GM19240 (cell line): ENCODE results near the gene RUVBL2.

ENCODE experiments used
- DNase-seq: peaks from one replicate; pipeline ENCODE4 v3.0.0; 2011; ENCODE audit warnings: low spot score; ENCODE audit not compliant: insufficient read length

RUVBL2 gene

DNA sequence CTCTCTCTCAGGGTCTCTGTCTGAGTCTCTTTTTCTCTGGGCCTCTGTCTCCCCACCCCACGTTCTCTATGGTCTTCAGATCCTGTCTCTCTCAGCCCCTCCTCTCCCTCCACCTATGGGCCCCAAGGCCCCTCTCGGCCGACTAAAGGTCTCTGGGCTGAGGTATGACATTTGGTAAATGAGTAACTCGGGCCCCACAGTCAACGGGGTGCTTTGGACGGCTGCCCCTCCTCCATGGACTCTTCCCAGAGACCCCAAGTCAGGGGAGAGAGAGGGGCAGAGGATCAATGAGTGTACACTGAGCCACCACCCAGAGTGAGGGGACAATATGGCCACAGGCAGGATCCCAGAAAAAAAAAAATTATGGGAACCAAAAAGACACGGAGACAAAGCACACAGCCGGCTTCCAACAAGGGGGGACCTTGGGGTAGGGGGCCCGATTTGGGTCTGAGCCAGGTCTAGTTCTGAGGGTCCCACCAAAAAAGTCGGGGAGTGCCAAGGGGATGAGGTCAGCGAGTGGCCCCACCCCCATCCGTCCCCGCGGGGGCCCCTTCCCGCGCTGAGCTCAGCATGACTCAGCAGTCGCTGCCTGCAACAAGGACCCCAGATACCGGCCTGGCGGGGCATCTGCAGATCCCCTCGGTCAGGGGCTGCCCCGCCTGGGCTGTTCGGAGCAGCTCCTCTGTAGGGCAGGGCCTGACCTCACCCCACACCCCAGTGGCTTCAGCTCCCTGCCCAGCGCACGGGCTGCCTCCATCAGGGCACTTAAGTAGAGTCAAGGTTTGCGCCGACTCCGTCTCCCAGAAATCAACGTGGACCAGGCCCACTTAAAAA is 30.1 kb upstream of the RUVBL2 start:
- DNase-seq: peak; percentile 38

DNA sequence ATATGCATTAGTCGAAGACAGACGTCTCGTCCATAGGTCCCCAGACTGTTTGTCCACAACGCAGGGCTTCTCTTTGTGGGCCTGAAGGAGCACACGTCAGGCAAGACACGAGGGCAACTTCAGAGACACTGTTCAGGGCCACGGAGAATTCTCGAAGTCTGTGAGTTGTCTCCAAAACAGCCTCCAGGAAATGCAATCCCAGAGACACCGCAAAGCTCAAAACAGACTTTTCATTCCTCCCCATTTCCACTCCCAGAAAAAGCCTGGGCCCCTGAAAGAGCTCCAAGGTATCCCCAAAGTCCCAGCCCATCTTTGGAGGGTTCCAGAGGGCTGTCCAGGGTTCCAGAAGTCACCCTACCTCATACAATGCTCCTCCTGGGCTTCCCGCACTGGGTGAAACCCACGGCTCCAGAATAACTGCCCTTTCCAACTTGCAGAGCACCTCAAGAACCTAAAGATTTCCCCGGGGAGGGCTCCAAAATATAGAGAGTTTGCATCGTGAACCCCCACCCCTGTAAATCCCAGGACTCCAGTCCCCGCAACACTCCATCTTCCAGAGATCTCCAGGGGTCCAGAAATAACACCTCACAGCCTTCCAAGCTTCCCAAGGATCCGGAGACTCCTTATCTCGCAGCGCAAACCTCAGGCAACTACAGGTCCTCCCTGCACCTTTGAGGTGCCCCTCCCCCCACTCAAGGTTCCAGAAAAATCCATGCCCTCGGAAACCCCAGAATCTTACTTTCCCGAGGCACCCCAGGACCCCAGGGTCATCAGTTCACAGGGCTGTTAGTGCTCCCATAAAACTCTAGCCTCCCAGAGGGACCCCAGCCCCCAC is 29.3 kb upstream of the RUVBL2 start:
- no peak for DNase-seq

DNA sequence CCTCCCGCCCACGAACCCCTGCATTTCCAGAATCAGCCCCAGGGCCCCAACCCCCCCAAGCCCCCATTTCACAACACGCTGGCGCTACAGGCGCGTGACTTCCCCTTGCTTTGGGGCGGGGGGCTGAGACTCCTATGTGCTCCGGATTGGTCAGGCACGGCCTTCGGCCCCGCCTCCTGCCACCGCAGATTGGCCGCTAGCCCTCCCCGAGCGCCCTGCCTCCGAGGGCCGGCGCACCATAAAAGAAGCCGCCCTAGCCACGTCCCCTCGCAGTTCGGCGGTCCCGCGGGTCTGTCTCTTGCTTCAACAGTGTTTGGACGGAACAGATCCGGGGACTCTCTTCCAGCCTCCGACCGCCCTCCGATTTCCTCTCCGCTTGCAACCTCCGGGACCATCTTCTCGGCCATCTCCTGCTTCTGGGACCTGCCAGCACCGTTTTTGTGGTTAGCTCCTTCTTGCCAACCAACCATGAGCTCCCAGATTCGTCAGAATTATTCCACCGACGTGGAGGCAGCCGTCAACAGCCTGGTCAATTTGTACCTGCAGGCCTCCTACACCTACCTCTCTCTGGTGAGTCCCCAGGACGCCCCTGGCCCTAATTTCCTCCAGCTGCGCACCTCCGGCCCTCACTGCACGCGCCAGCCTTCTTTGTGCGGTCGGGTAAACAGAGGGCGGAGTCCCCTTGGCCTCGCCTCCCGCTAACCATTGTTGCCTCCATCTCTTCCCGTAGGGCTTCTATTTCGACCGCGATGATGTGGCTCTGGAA is 28.5 kb upstream of the RUVBL2 start, which contains the start of gene FTL:
TSS of gene FTL (plus strand) at position 270 of the 766 bp plus-strand sequence. CDS start at position 469, 199 bp downstream.
- peak; percentile 90 for DNase-seq

DNA sequence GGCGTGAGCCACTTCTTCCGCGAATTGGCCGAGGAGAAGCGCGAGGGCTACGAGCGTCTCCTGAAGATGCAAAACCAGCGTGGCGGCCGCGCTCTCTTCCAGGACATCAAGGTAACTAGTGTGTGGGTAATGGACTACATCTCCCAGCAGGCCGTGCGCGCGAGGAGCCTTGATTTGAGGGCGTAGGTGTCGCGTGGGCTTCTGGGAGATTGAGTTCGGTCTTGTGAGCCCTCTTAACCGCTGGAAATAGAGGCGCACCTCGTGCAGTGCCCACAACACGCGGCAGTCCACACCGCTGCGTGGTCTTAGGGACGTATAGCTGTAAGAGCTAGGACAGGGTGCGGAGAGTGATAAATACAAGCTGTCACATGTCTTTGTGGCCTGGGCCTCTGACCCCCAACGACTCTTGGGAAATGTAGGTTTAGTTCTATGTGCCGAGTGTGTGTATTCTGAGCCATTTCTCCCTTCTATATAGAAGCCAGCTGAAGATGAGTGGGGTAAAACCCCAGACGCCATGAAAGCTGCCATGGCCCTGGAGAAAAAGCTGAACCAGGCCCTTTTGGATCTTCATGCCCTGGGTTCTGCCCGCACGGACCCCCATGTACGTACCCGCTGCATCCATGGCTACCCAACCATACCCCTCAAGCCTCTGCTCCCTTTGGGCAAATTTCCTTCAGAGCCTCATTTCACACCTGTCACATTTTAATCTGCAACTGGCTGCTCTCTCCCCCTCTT is 27.7 kb upstream of the RUVBL2 start:
- peak; percentile 53 for DNase-seq

DNA sequence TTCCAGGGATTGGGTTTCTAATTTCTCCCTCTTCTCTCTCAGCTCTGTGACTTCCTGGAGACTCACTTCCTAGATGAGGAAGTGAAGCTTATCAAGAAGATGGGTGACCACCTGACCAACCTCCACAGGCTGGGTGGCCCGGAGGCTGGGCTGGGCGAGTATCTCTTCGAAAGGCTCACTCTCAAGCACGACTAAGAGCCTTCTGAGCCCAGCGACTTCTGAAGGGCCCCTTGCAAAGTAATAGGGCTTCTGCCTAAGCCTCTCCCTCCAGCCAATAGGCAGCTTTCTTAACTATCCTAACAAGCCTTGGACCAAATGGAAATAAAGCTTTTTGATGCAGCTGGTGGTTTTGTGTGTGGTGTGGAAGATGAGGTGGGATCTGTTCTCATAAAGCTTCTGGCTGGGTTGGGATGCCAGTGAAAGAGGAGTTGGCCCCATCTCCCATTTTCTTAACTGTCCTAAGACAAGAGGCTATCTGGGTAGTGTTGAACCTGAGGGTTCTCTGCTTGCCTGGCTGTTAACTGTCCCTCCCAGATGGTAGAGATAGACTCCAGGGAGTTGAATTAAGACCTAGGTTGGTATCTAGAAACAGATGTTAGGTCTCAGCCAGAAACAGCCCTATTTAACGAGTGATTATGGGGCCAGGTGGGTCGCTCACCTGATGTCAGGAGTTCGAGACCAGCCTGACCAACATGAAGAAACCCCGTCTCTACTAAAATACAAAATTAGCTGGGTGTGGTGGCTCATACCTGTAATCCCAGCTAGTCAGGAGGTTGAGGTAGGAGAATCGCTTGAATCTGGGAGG is 26.9 kb upstream of the RUVBL2 start:
- no peak for DNase-seq

DNA sequence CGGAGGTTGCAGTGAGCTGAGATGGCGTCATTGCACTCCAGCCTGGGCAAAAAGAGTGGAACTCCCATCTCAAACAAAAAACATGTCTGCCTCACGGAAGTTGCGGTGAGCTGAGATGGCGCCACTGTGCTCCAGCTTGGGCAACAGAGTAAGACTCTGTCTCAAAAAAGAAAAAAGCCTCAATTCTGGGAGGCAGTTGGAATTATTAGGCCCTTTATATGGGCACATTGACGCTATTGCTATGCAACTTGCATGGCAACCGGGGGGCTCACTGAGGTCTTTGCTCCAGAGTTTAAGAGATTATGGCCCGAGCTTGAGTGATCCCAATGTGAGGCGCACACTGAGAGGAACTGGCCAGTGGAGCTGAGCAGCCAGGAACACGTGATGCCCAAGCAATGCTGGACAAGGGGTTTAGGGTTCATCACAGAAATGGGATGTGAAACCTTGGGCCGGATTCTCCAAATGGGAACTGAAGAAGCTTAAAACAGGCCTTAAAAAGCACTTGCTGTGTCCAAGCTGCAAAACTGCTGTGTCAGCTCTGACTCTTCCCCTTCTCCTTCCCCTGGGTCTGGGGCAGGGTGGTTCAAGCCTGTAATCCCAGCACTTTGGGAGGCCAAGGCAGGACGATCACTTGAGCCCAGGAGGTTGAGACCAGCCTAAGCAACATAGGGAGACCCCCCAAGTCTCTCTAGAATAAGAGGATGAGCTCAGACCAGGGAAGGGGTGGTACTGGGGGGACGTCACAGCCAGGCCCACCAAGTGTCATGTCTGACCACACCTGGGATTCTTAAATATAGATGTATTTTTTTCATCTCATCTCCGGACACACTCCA is 26.1 kb upstream of the RUVBL2 start:
- DNase-seq: no peak

DNA sequence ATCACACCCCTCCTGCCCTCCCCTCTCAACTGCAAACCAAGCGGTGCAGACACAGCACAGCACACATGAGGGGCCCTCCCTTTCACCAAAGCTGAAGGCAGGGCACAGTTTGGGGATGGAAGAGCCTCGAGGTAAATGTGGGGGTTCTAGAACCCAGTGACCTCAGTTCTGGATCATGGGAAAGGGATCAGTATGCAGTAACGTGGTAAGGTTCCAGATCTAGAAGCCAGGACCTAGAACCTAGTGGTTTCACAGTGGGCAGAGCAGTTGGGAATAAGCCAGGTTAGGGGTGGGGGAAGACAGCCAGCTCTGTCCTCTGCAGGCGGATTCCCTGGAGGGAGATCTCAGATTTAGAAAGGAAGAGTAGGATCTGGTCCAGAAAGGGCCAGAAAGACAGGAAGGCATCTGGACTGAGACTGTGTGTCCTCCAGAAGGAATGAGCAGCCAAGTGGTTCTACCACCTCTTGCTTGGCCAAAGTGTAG is 25.5 kb upstream of the RUVBL2 start:
- no peak for DNase-seq

DNA sequence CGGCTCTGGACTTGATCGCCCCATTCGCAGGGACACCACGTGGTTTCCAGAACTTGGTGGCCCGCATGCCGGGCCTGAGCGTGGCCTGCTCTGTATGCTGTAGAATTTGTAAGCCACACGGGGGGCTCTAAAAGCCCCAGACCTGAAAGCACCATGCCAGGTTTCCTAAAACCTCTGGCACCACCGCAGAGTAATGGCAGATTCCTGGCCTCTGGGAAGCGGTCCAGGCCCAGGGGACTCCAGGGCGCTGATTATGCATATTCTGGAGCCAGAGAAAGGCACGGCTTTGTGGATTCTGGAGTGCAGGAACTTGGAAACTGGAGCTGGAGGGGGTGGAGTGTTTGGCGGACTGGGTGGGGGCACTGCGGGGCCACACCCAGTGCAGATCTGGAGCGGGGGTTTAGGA is 24.9 kb upstream of the RUVBL2 start:
- no peak for DNase-seq

DNA sequence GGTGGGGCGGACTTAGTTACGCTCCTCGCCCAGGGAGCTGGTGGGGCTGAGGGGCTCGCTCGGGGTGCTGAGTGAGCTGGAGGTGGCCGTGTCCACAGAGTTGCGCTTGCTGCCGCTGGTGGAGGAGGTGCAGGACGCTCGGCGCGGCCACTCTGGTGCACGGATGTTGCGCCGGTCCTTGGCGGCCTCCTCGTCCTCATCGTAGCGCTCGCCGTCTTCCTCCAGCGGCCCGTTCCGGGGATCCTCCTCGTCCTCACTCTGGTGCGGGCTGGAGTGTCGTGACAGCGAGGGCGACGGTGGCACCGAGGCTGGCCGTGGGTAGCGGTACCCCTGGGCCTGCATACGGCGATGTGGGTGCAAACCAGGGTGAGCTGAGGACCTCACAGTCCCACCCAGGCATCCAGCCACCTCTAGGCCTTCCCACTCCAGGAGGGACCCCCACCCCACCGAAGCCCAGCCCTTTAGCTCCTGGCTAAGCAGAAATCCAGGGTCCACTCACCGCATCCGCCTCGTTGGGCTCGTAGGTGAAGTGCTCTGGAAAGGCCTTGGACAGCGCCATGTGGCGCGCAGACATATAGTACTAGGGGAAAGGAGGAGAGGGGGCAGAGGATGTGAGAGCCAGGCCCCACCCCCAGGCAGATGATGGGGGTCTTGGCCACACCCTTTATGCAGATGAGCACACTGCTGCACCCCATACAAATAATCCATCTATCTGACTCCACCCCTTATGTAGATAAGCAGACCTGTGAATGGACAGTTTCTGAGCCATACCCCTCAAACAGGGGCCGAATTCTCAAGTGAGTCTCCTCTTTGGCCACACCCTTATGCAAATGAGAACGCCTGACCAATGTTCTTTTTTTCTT is 24.2 kb upstream of the RUVBL2 start:
- no peak for DNase-seq

DNA sequence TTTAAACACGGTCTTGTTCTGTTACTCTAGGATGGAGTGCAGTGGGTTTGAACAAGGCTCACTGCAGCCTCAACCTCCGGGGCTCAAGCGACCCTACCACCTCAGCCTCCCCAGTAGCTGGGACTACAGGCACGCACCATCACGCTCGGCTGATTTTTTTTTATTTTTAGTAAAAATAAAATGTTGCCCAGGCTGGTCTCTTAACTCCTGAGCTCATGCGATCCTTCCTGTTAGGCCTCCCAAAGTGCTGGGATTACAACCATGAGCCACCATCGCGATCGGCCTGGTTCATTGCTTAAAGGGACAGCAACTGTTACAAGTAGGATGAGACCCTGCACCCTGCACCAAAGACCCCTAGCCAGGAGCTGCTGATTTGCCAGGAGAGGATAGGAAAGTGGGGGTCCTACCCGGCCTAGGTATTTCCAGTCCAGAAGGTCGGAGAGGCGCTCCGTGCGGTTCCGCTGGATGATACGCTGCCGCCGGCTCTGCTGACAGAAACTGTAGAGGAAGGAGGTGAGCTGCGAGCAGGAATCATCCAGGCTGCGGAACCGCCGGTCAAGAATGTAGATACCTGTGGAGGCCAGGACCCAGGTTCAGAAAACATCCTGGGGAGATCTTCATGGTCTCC is 23.4 kb upstream of the RUVBL2 start:
- no peak for DNase-seq

DNA sequence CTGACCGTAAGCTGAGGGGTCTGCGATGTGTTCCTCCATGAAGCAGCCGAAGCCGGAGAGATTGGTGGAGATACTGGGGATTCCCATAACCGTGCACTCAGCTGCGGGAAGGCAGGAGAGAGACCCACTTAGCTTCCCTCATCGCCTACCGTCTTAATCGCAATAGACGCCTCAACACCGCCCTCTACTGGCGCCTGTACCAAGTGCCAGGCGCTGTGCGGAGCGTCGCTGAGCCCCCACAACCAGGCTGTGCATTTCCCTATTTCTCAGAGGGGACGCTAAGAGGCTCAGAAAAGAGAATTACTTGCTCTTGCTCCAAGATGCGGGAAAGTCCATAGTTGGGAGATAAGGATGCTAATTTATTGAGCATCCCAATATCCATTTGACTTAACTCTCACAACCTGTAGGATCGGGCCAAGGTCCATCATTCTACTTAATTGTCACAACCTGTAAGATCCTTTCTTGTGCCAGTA is 22.7 kb upstream of the RUVBL2 start:
- no peak for DNase-seq

DNA sequence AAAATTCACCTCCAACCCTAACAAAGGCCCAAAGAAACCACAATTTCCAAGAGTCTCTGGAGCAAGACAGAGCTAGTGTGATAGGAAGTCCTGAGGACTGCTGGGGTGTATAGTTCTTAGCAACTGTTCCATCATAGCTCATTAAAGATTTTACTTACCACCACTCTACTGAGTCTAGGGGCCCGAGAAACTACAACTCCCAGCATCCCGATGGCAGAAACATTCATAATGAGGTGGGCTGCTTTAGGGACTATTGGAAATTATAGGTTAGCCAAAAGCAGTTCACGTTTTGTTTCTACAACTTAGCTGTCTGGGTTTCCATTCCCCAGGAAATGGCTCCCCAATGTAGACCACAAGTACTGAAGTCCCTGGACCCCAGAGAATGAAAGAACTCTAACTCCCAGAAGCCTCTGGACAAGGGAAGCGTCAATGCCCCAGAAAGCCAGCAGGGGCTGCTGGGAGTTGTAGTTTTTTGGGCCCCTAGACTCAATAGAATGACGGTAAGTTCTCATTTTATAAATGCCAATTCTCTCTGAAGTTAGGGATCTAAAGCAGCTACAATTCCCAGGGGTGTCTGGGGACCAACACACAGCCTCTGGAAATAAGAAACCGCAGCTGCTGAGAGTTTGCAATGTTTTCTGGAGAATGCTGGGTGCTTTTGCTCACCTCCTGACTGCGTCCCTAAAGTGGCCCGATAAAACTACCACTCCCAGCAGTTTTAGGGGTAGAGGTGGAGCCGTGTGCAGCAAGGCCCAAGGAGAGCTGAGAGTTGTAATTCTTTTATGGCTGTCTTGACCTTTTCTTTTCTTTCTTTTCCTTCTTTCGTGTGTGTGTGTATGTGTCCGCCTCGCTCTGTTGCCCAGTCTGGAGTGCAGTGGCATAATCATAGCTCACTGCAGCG is 17.5 kb upstream of the RUVBL2 start:
- no peak for DNase-seq

DNA sequence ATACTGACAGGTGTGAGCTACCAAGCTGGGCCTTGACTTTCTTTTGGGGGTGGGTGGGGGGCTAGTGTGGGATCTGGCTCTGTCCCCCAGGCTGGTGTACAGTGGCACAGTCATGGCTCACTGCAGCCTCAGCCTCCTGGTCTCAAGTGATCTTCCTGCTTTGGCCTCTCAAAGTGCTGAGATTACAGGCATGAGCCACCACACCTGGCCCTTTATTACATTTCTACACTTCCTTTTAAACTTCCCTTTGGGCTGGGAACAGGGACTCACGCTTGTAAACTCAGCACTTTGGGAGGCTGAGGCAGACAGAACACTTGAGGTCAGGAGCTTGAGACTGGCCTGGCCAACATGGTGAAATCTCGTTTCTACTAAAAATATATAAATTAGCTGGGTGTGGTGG is 16.6 kb upstream of the RUVBL2 start:
- DNase-seq: no peak

DNA sequence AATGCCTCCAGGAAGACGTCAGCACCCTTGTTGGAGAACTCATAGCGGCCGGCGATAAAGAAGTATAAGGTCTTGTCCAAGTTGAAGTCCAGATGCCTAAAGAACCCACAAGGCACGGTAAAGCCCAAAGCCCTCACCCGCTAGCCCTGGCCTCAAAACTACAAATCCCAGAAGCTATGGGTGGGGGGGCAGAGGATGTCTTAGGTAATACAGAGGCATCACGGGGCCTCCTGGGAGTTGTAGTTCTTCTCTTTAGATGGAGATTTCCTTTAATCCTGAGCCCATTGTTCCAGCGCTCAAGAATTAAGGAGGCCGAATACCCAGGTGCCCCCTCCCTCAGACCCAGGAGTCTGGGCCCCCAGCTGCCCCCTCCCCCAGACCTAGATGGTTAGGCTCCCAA is 11.4 kb upstream of the RUVBL2 start:
- DNase-seq: no peak

DNA sequence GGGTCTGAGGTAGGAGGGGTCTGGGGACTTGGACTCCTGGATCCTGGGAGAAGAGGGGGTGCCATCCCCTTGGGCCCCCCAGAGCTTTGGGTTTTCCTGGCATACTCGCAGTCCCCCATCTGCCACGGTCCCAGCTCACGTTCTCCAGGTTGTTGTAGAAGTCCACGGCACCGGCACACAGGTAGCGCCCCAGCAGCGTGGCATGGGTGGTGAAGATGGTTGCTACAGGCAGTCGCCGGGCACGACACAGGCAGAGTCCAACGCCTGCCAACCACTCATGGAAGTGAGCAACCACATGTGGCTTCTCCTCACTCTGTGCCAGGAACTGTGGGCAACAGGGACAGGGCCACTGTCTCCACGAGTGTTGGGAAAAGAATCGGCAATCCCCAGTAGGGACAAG is 8.0 kb upstream of the RUVBL2 start:
- DNase-seq: no peak

DNA sequence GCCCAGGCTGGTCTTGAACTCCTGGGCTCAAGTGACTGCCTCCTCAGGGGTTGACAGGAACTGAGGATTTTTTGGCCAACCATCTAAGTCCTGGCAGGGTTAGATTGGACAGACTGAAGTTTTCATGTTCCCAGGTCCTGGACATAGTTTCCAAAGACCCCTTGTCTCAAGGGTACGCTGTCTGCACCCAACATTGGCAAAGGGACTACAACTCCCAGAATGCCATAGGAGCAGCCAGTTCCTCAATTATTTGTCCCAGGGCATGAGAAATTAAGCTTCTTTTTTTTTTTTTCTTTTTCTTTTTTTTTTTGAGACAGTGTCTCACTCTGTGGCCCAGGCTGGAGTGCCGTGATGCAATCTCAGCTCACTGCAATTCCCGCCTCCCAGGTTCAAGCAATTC is 7.5 kb upstream of the RUVBL2 start:
- no peak for DNase-seq

DNA sequence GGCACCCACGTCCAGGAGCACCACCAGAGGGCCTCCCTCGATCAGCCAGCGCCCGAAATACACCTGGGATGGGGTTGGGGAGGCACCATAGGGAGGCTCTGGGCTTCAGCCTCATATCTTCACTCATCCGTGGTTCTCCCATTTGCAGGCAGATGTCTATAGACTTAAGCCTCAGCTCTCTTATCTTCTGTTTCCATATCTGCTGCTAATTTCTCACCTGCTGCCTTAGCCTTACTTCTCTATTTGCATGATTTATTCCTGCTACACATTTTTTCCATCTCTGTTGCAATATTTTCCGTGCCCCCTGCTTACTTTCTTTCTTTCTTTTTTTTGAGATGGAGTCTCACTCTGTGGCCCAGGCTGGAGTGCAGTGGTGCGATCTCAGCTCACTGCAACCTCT is 6.4 kb upstream of the RUVBL2 start:
- DNase-seq: no peak
